NCI-H748 (cell line): Measurements from ENCODE around the gene RNU6-8.

ENCODE experiments used
- DNase-seq: peaks from one replicate; lab custom pipeline; 2025; ENCODE audit not compliant: unreplicated experiment; lab: John Stamatoyannopoulos, UW

Gene RNU6-8

GRCh38 chr14:32205554-32205953 is 2.5 kb upstream of the RNU6-8 start:
- no peak for DNase-seq

GRCh38 chr14:32203928-32204357 is 874 bp upstream of the RNU6-8 start:
- DNase-seq: peak; percentile 74

GRCh38 chr14:32202491-32202997 is 525 bp downstream of the RNU6-8 start:
- DNase-seq: peak; percentile 66

GRCh38 chr14:32201816-32202490 is 1.1 kb downstream of the RNU6-8 start, which contains the start of gene RNU6-7:
Gene RNU6-7, plus strand, starts transcription at chr14:32202045.
- peak; percentile 74 for DNase-seq

- peak; percentile 93 for DNase-seq
Observed at GRCh38 chr14:32201193-32201815, 1.8 kb downstream of the RNU6-8 start.

GRCh38 chr14:32200368-32201192 is 2.5 kb downstream of the RNU6-8 start:
- DNase-seq: no peak

GRCh38 chr14:32197919-32198318 is 5.2 kb downstream of the RNU6-8 start:
- DNase-seq: no peak

GRCh38 chr14:32195636-32196035 is 7.4 kb downstream of the RNU6-8 start:
- DNase-seq: no peak

GRCh38 chr14:32193532-32193931 is 9.5 kb downstream of the RNU6-8 start:
- no peak for DNase-seq

GRCh38 chr14:32192712-32193373 is 10.2 kb downstream of the RNU6-8 start:
- no peak for DNase-seq

GRCh38 chr14:32190673-32191072 is 12.4 kb downstream of the RNU6-8 start:
- no peak for DNase-seq

GRCh38 chr14:32189811-32190210 is 13.3 kb downstream of the RNU6-8 start:
- DNase-seq: no peak

- DNase-seq: no peak
Observed at GRCh38 chr14:32186248-32186647, 16.8 kb downstream of the RNU6-8 start.

- no peak for DNase-seq
Observed at GRCh38 chr14:32185097-32185496, 18.0 kb downstream of the RNU6-8 start.

- no peak for DNase-seq
Observed at GRCh38 chr14:32183151-32184058, 19.7 kb downstream of the RNU6-8 start.

GRCh38 chr14:32171469-32171868 is 31.6 kb downstream of the RNU6-8 start:
- DNase-seq: no peak

GRCh38 chr14:32169191-32169590 is 33.9 kb downstream of the RNU6-8 start:
- no peak for DNase-seq

- no peak for DNase-seq
Observed at GRCh38 chr14:32167907-32168306, 35.2 kb downstream of the RNU6-8 start.

GRCh38 chr14:32166924-32167323 is 36.1 kb downstream of the RNU6-8 start:
- DNase-seq: no peak

- no peak for DNase-seq
Observed at GRCh38 chr14:32166029-32166428, 37.0 kb downstream of the RNU6-8 start.
